ENCODE measurements around the gene N4BP3. TPM values are rescaled to one million over a fixed set of nuclear protein-coding genes. Genes with fewer than 3 reads are reported as not detected.

The N4BP3 gene
- total RNA-seq, 4 donors from 2014 or later: 7.6 to 14.0 (median 11.7) TPM

DNA sequence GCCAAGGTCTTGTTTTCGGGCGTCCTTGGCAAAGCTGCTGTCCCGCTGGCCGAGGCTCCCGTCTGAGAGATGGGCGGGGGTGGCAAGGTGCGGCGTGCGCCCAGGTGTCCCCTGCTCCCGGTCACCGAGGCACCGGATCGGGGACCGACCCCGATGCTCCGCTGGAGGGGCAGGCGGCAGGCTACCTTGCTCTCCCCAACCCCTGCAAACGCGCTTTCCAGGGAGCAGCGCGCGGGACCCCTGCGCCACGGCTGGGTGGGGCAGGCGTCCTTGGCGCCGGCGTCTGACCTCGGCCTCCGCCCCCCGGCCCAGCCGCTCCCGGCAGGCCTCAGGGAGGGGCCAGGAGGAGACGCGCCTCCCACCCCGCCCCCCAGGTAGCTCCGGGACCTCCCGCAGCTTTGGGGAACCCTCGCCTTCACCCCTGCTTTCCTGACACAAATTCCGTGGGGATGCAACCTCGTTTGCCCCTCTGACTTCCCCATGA is 551 bp downstream of the N4BP3 start:
- peaks cover 41% of the 10 kb centered on the region for H3K27me3 ChIP-seq
- peaks cover 45% of the 10 kb centered on the region for H3K4me1 ChIP-seq
- H3K4me3 ChIP-seq: peak overlapping the region; percentile 67
- TF ChIP-seq POLR2AphosphoS5 (IDR thresholded peaks at IDR 0.05): no peak
- DNase-seq (ENCODE audit: low spot score in 2 of 2): no peak
- peak overlapping the region; percentile 75 for H3K27ac ChIP-seq
- no peaks in the 10 kb centered on the region for H3K9me3 ChIP-seq
- no peaks in the 10 kb centered on the region for H3K36me3 ChIP-seq
- 6% methylated on average over 5 of the region's 41 CpGs for WGBS

DNA sequence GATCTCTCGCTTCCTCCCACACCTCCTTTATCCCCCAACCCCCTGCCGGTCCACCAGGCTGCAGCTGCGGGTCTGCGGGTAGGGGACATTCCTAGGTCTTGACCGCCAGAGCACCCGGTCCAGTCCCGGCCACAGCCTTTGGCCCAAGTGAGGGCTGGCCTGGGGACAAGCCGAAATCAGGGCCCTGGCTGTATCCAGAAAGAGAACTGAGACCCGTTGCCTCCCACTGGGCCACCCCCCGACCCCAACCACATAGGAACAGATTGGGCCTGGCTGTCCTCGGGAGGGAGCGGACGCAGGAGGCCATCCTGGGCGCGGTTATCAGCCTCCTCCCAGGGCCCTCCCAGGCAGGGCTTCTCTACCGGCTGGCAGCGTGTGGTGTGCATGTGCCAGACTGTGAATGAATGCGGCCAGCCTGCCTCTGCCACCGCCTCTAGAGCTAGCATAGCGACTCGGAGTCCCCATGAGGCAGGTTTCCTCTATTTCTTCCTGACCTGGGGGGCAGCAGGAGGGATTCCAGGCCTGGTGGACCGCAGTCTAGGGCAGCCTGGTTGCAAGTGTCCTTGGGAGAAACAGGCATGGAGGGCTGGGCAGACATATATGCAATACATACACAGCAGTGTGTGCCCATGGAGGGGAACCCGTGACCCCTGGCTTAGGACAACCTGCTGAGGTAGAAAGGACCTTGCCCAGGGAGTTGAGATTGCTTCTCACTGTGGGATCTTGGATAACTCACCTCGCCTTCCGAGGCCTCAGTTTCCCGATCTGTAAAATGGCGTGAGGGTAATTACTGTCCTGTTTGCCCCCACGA is 1.2 kb downstream of the N4BP3 start:
- TF ChIP-seq EP300 (IDR thresholded peaks at IDR 0.05) (no peak), POLR2A (IDR thresholded peaks at IDR 0.05) (no peak), POLR2AphosphoS5 (IDR thresholded peaks at IDR 0.05) (no peak)
- TF ChIP-seq, protein P1, sequence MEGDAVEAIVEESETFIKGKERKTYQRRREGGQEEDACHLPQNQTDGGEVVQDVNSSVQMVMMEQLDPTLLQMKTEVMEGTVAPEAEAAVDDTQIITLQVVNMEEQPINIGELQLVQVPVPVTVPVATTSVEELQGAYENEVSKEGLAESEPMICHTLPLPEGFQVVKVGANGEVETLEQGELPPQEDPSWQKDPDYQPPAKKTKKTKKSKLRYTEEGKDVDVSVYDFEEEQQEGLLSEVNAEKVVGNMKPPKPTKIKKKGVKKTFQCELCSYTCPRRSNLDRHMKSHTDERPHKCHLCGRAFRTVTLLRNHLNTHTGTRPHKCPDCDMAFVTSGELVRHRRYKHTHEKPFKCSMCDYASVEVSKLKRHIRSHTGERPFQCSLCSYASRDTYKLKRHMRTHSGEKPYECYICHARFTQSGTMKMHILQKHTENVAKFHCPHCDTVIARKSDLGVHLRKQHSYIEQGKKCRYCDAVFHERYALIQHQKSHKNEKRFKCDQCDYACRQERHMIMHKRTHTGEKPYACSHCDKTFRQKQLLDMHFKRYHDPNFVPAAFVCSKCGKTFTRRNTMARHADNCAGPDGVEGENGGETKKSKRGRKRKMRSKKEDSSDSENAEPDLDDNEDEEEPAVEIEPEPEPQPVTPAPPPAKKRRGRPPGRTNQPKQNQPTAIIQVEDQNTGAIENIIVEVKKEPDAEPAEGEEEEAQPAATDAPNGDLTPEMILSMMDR (IDR thresholded peaks at IDR 0.05): no peak
- Histone ChIP-seq H3K4me1 (peaks cover 39% of the 10 kb centered on the region), H3K36me3 (no peaks in the 10 kb centered on the region), H3K27me3 (peaks cover 43% of the 10 kb centered on the region), H3K4me3 (peak overlapping the region; percentile 67), H3K9me3 (no peaks in the 10 kb centered on the region), H3K27ac (peak overlapping the region; percentile 75)
- DNase-seq (ENCODE audit: low spot score in 2 of 2): peak in 1 of 2 donors; percentile 79
- WGBS: 20% methylated on average over 13 of the region's 28 CpGs

DNA sequence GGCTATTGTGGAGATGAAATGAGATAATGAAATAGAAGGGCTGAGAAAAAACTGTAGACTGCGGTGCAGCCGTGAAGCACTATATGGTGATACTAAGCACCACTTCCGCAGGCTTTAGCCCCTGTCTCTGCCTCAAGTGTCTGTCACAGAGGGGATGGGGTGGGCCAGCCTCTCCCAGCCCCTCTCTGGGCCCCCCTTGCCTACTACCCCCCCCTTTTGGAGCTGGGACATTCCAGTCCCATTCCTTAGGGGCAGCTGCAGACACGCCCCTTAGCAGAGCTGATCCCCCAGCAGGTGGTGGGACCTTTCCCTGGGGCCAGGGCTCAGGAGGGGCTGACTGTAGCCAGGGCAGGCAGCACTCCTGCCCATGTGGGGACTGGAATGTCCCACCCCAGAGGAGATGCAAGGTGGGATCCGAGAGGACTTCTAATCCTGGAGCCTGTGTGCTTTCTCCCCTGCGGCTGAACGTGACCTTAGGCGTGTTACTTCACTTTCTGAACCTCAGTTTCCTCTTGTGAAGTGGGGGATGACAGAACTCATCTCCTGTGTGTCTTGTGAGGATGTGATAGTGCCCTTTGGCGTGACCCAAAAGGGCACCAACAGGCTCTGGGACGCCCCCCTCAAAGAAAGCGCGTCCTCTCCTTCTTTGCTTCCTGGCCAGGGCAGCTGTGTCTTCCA is 1.9 kb downstream of the N4BP3 start:
- TF ChIP-seq, protein P1 (IDR thresholded peaks at IDR 0.05): no peak
- TF ChIP-seq EP300 (IDR thresholded peaks at IDR 0.05): no peak
- no peak for TF ChIP-seq POLR2AphosphoS5 (IDR thresholded peaks at IDR 0.05)
- no peak for TF ChIP-seq POLR2A (IDR thresholded peaks at IDR 0.05)
- 59% methylated on average over 10 of the region's 12 CpGs for WGBS
- peaks cover 47% of the 10 kb centered on the region for H3K27me3 ChIP-seq
- no peaks in the 10 kb centered on the region for H3K9me3 ChIP-seq
- H3K27ac ChIP-seq: no peak overlapping the region
- DNase-seq (ENCODE audit: low spot score in 2 of 2): no peak
- no peaks in the 10 kb centered on the region for H3K36me3 ChIP-seq
- peaks cover 39% of the 10 kb centered on the region for H3K4me1 ChIP-seq
- H3K4me3 ChIP-seq: peak overlapping the region; percentile 67

DNA sequence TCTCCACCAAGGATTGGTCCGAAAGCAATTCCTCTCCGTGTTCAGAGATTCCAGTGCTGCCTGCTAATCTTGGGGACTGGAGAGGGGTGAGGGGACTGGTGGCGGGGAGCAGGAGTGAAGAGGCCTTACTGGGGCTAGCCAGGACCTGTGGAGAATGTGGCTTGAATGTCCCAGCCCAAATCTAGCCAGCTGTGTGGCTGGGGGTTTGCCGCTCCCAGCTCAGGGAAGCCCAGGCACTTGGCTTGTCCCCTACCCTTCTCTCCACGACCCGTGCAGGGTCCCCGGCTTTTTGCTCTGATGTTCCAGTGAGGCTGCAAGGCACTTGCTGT is 2.4 kb downstream of the N4BP3 start:
- Histone ChIP-seq H3K4me3 (peak overlapping the region; percentile 1), H3K27me3 (peaks cover 52% of the 10 kb centered on the region), H3K36me3 (no peaks in the 10 kb centered on the region), H3K9me3 (no peaks in the 10 kb centered on the region), H3K27ac (no peak overlapping the region), H3K4me1 (peaks cover 39% of the 10 kb centered on the region)
- TF ChIP-seq POLR2A (IDR thresholded peaks at IDR 0.05): no peak
- no peak for TF ChIP-seq EP300 (IDR thresholded peaks at IDR 0.05)
- no peak for TF ChIP-seq POLR2AphosphoS5 (IDR thresholded peaks at IDR 0.05)
- 33% methylated on average over 3 of the region's 7 CpGs for WGBS
- DNase-seq (ENCODE audit: low spot score in 2 of 2): no peak

DNA sequence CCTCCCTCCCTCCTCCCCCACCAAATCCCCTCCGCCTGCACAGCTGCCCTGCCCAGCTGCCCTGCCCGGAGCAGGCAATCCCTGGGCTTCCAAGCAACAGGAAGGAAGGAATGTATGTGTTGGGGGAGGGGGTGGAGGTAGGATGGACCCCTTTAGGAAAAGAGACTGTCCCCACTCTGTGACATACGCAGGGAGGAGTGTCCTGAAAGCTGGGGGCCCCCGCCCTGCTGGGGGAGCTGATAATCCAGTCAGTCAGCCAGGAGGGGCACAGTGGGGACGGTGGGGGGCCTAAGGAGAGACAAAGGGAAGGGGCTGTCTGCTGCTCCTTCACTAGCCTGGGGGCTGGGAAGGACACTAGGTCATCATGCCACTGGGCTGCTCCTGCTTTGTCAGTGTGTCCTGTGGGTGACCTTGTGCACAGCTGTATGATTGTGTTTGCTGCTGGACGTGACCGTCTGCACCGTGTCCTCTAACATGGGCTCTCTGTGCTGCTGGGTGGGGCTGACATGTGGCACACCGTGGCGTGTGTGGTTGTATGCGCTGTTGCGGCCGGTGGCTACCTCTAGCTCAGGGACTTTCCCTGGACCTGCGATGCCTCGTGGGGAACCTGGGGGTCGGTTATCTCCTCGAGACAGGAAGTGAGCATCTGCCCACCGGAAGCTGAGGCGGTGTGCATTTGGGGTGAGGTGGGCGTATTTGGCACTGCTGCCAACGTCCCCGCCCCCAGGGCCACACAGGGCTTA is 3.0 kb downstream of the N4BP3 start:
- TF ChIP-seq, protein P1 (IDR thresholded peaks at IDR 0.05): no peak
- no peak for TF ChIP-seq POLR2A (IDR thresholded peaks at IDR 0.05)
- TF ChIP-seq EP300 (IDR thresholded peaks at IDR 0.05): no peak
- 28% methylated on average over 17 of the region's 22 CpGs for WGBS
- no peak for DNase-seq (ENCODE audit: low spot score in 2 of 2)
- Histone ChIP-seq H3K36me3 (no peaks in the 10 kb centered on the region), H3K27ac (no peak overlapping the region), H3K9me3 (no peaks in the 10 kb centered on the region), H3K4me3 (peak overlapping the region; percentile 1), H3K27me3 (peaks cover 55% of the 10 kb centered on the region), H3K4me1 (peaks cover 44% of the 10 kb centered on the region)

All from suprapubic skin (tissue), 4 donors.